H9 (cell line): Measurements from ENCODE around the gene P2RY8. TPM values are rescaled to one million over a fixed set of nuclear protein-coding genes. Genes with fewer than 3 reads are reported as not detected.

Experiments used
- DNase-seq: peaks from one replicate; pipeline ENCODE4 v3.0.0-alpha.2; 2017
- H2AFZ ChIP-seq: one replicate; pipeline ENCODE4 v1.6.1; 2013; ENCODE audit warnings: mild to moderate bottlenecking, low read length, control low read depth, moderate library complexity
- H2AK5ac ChIP-seq: 2 replicates; pipeline ENCODE4 v1.6.1; 2013; ENCODE audit warnings: low read length, control low read depth, mixed read lengths; ENCODE audit not compliant: insufficient read length
- H2BK120ac ChIP-seq: one replicate; pipeline ENCODE4 v1.6.1; 2013; ENCODE audit warnings: low read depth, mild to moderate bottlenecking, low read length, control low read depth, inconsistent platforms; ENCODE audit not compliant: poor library complexity, severe bottlenecking
- H2BK12ac ChIP-seq: 2 replicates; pipeline ENCODE4 v1.6.1; 2013; ENCODE audit warnings: low read length, control low read depth, mixed read lengths, low read depth; ENCODE audit not compliant: insufficient read length
- H2BK15ac ChIP-seq: 2 replicates; pipeline ENCODE4 v1.6.1; 2013; ENCODE audit warnings: low read depth, low read length, control low read depth
- H2BK20ac ChIP-seq: one replicate; pipeline ENCODE4 v1.6.1; 2013; ENCODE audit warnings: low read depth, mild to moderate bottlenecking, low read length, control low read depth, inconsistent platforms; ENCODE audit not compliant: poor library complexity, severe bottlenecking
- H2BK5ac ChIP-seq: 2 replicates; pipeline ENCODE4 v1.6.1; 2013; ENCODE audit warnings: low read length, control low read depth, mixed read lengths; ENCODE audit not compliant: insufficient read length
- H3K14ac ChIP-seq: 2 replicates; pipeline ENCODE4 v1.6.1; 2013; ENCODE audit warnings: low read length, control low read depth; ENCODE audit not compliant: insufficient read depth
- H3K18ac ChIP-seq: 2 replicates; pipeline ENCODE4 v1.6.1; 2013; ENCODE audit warnings: low read depth, mild to moderate bottlenecking, mixed read lengths, low read length, control low read depth; ENCODE audit not compliant: insufficient read length
- H3K23ac ChIP-seq: 2 replicates; pipeline ENCODE4 v1.6.1; 2013; ENCODE audit warnings: low read length, control low read depth, mixed read lengths, low read depth; ENCODE audit not compliant: insufficient read length
- H3K23me2 ChIP-seq: 2 replicates; pipeline ENCODE4 v1.6.1; 2013; ENCODE audit warnings: low read depth, mild to moderate bottlenecking, mixed read lengths, low read length, control low read depth; ENCODE audit not compliant: insufficient read length, poor library complexity, severe bottlenecking
- H3K27ac ChIP-seq: 2 replicates; pipeline ENCODE4 v1.5.1; 2013; ENCODE audit warnings: low read length, control low read depth, mixed read lengths, low read depth; ENCODE audit not compliant: insufficient read length
- H3K27me3 ChIP-seq: 2 replicates; pipeline ENCODE4 v1.6.1; 2013; ENCODE audit warnings: low read length, control low read depth, inconsistent platforms; ENCODE audit not compliant: insufficient read depth
- H3K4ac ChIP-seq: 2 replicates; pipeline ENCODE4 v1.6.1; 2013; ENCODE audit warnings: low read depth, mild to moderate bottlenecking, control low read depth, inconsistent platforms, low read length, moderate library complexity
- H3K4me1 ChIP-seq: 2 replicates; pipeline ENCODE4 v1.6.1; 2013; ENCODE audit warnings: low read length, control low read depth, inconsistent platforms; ENCODE audit not compliant: insufficient read depth
- H3K4me2 ChIP-seq: 2 replicates; pipeline ENCODE4 v1.6.1; 2013; ENCODE audit warnings: low read length, control low read depth, mixed read lengths; ENCODE audit not compliant: insufficient read length, insufficient read depth
- H3K56ac ChIP-seq: 2 replicates; pipeline ENCODE4 v1.6.1; 2013; ENCODE audit warnings: low read depth, mild to moderate bottlenecking, mixed read lengths, low read length, control low read depth; ENCODE audit not compliant: insufficient read length
- H3K79me1 ChIP-seq: 2 replicates; pipeline ENCODE4 v1.6.1; 2013; ENCODE audit warnings: low read depth, mild to moderate bottlenecking, moderate library complexity, low read length, control low read depth, inconsistent platforms; ENCODE audit not compliant: insufficient read depth, poor library complexity, severe bottlenecking
- H3K79me2 ChIP-seq: 2 replicates; pipeline ENCODE4 v1.6.1; 2013; ENCODE audit warnings: low read length, control low read depth, inconsistent platforms; ENCODE audit not compliant: insufficient read depth
- H3K9ac ChIP-seq: 2 replicates; pipeline ENCODE4 v1.6.1; 2013; ENCODE audit warnings: low read length, control low read depth, mixed read lengths; ENCODE audit not compliant: insufficient read length; ENCODE audit errors: extremely low read depth
- H3K9me3 ChIP-seq: one replicate; pipeline ENCODE4 v1.6.1; 2013; ENCODE audit warnings: low read depth, low read length, inconsistent platforms; ENCODE audit not compliant: control insufficient read depth
- H3T11ph ChIP-seq: one replicate; pipeline ENCODE4 v1.6.1; 2013; ENCODE audit warnings: mild to moderate bottlenecking, low read length, control low read depth, inconsistent platforms
- H4K20me1 ChIP-seq: one replicate; pipeline ENCODE4 v1.6.1; 2013; ENCODE audit not compliant: control insufficient read depth, insufficient read length, insufficient read depth
- H4K5ac ChIP-seq: 2 replicates; pipeline ENCODE4 v1.6.1; 2013; ENCODE audit warnings: low read depth, mild to moderate bottlenecking, mixed read lengths, low read length, control low read depth; ENCODE audit not compliant: insufficient read length
- H4K8ac ChIP-seq: replicated peaks from 2 replicates; pipeline ENCODE4 v1.6.1; 2013; ENCODE audit warnings: low read length, control low read depth, mixed read lengths, low read depth; ENCODE audit not compliant: insufficient read length
- H4K91ac ChIP-seq: 2 replicates; pipeline ENCODE4 v1.6.1; 2013; ENCODE audit warnings: low read depth, mild to moderate bottlenecking, moderate library complexity, mixed read lengths, low read length, control low read depth; ENCODE audit not compliant: insufficient read length
- H3K27ac Mint-ChIP-seq, 3 experiments: 2 replicates in 2 of 3; 3 replicates in 1 of 3; pipeline ENCODE4 v1.8.0; 2020 to 2021; ENCODE audit warnings: mixed read lengths in 3 of 3, mild to moderate bottlenecking in 1 of 3, moderate library complexity in 1 of 3
- H3K27me3 Mint-ChIP-seq: 2 replicates; pipeline ENCODE4 v1.8.0; 2021; ENCODE audit warnings: low read depth, mild to moderate bottlenecking, moderate library complexity, mixed read lengths
- H3K36me3 Mint-ChIP-seq, 3 experiments: 2 replicates in 2 of 3; 3 replicates in 1 of 3; pipeline ENCODE4 v1.8.0; 2020 to 2021; ENCODE audit warnings: low read depth in 3 of 3, mixed read lengths in 3 of 3; ENCODE audit not compliant: insufficient read depth in 1 of 3
- H3K4me1 Mint-ChIP-seq, 2 experiments: 2 replicates each; pipeline ENCODE4 v1.8.0; 2020; ENCODE audit warnings: mixed read lengths in 2 of 2
- H3K4me3 Mint-ChIP-seq, 2 experiments: 2 replicates in 1 of 2; 3 replicates in 1 of 2; pipeline ENCODE4 v1.8.0; 2020 to 2021; ENCODE audit warnings: mild to moderate bottlenecking in 2 of 2, mixed read lengths in 2 of 2, moderate library complexity in 1 of 2
- H3K9me3 Mint-ChIP-seq, 2 experiments: 2 replicates in 1 of 2; 3 replicates in 1 of 2; pipeline ENCODE4 v1.8.0; 2020; ENCODE audit warnings: mild to moderate bottlenecking in 2 of 2, mixed read lengths in 2 of 2, moderate library complexity in 1 of 2
- CTCF ChIP-seq: fragments of 200-600 bp; sonication (generic); conservative IDR thresholded peaks from 3 replicates; pipeline ENCODE4 v1.8.0; 2021; ENCODE audit warnings: antibody characterized with exemption, mild to moderate bottlenecking
- WGBS: extraction: QIAGEN DNeasy Blood & Tissue Kit; methylation state at CpG from one replicate; pipeline ENCODE4 v1.1.7; 2013; ENCODE audit warnings: missing lambda C conversion rate, low lambda C conversion rate, mixed read lengths; ENCODE audit not compliant: insufficient read length; ENCODE audit errors: extremely low coverage; 5-methylcytosine and 5-hydroxymethylcytosine counted together
- total RNA-seq: library from RNA; stranded (reverse); gene quantifications from 2 replicates; pipeline ENCODE4 v1.2.1, GENCODE V29; 2021

P2RY8 gene
- total RNA-seq, 1 experiment from 2014 or later: not detected

GRCh38 chrX:1418901-1419544 is 118.0 kb downstream of the P2RY8 start:
- Histone ChIP-seq H4K20me1 (no peaks in the 10 kb centered on the region), H3K79me2 (no peaks in the 10 kb centered on the region), H4K8ac (no peak overlapping the region), H2AK5ac (no peak overlapping the region), H2AFZ (no peak overlapping the region), H4K91ac (no peak overlapping the region), H2BK120ac (no peak overlapping the region), H3T11ph (no peak overlapping the region), H3K4ac (no peak overlapping the region), H3K14ac (no peak overlapping the region; the same call in 1 of the 2 replicates), H3K9ac (no peak overlapping the region), H2BK20ac (no peak overlapping the region), H3K79me1 (no peaks in the 10 kb centered on the region), H3K27ac (no peak overlapping the region), H2BK12ac (no peak overlapping the region), H2BK15ac (no peak overlapping the region), H3K56ac (no peak overlapping the region), H3K23ac (no peak overlapping the region), H3K18ac (no peak overlapping the region), H3K23me2 (no peaks in the 10 kb centered on the region), H2BK5ac (no peak overlapping the region), H3K4me1 (no peaks in the 10 kb centered on the region), H4K5ac (no peak overlapping the region), H3K9me3 (peaks cover 26% of the 10 kb centered on the region), H3K27me3 (no peaks in the 10 kb centered on the region), H3K4me2 (no peak overlapping the region)
- no CpG with 5 or more reads among the region's 29 CpGs for WGBS
- Mint-ChIP-seq H3K9me3 (peaks cover 23 to 26% of the 10 kb centered on the region in 2 experiments), H3K4me1 (peaks cover 9 to 12% of the 10 kb centered on the region in 2 experiments), H3K27me3 (peaks cover 5% of the 10 kb centered on the region), H3K4me3 (no peak overlapping the region), H3K27ac (no peak overlapping the region), H3K36me3 (peaks cover 46 to 55% (median 49%) of the 10 kb centered on the region in 3 experiments)
- no peak for DNase-seq
- TF ChIP-seq CTCF: no peak
